ENCODE data around the gene XRRA1. TPM values are rescaled to one million over a fixed set of nuclear protein-coding genes. Genes with fewer than 3 reads are reported as not detected.

Gene XRRA1
- total and polyA plus RNA-seq, 2 of the 13 experiments (the other 11 are each of a cell fraction or from before 2014, with no cell fraction given) = 7.6 to 10.5 TPM

- Histone ChIP-seq H3K4me1 (ENCODE audit: insufficient read depth, low read length) (no peaks in the 10 kb centered on the region), H3K9me3 (ENCODE audit: low read length) (peaks cover 28% of the 10 kb centered on the region), H3K4me2 (ENCODE audit: low read depth, low read length) (no peak overlapping the region), H4K20me1 (ENCODE audit: insufficient read depth, low read length) (no peaks in the 10 kb centered on the region), H3K36me3 (replicated peaks in 1 of 2; ENCODE audit: control insufficient read depth in 1 of 2, insufficient read depth in 2 of 2, low read length in 2 of 2) (peaks cover 14 to 60% of the 10 kb centered on the region in 2 experiments), H3K79me2 (ENCODE audit: insufficient read depth, low read length) (no peaks in the 10 kb centered on the region), H3K27ac (ENCODE audit: extremely low read length, insufficient read depth, low read length) (no peak overlapping the region), H3K4me3 (replicated peaks in 1 of 3; ENCODE audit: insufficient read depth in 1 of 3, low read depth in 2 of 3, low read length in 3 of 3) (no peak overlapping the region), H3K27me3 (ENCODE audit: control insufficient read depth in 1 of 2, insufficient read depth in 2 of 2, low read length in 2 of 2) (no peaks in the 10 kb centered on the region), H3K9ac (ENCODE audit: insufficient read depth, low read depth, low read length) (no peak overlapping the region), H2AFZ (ENCODE audit: low read length) (no peak overlapping the region)
- ATAC-seq (no peak), FAIRE-seq (no peak), DNase-seq (ENCODE audit: low spot score) (no peak)
- in situ Hi-C loops (cut with HindIII; ENCODE audit: extremely low pct_ligation_motif_present, low pct_unique_long_range_greater_than_20kb) = no loop called here
- 100% methylated on average over 3 of the region's 4 CpGs for WGBS (ENCODE audit: low lambda C conversion rate)
- ChIA-PET POLR2A (no interaction called here), CTCF (ENCODE audit: low intra/inter-chr PET ratio, low total read pairs) (no interaction called here)
- no TSS peak for BruUV-seq (replicated peaks)
- TF ChIP-seq ZNF572 (CRISPR knock-in tag; IDR thresholded peaks at IDR 0.05) (no peak), JUND (CRISPR knock-in tag; IDR thresholded peaks at IDR 0.05) (no peak), ZNF619 (CRISPR knock-in tag; IDR thresholded peaks at IDR 0.05) (no peak), ZNF816 (CRISPR knock-in tag; IDR thresholded peaks at IDR 0.05; ENCODE audit: borderline replicate concordance) (no peak), WIZ (CRISPR knock-in tag; IDR thresholded peaks at IDR 0.05) (no peak), AFF4 (CRISPR knock-in tag; IDR thresholded peaks at IDR 0.05) (no peak), CHD2 (IDR thresholded peaks at IDR 0.05; ENCODE audit: low read depth, low read length) (no peak), TAF1 (CRISPR knock-in tag; IDR thresholded peaks at IDR 0.05) (no peak), NFYC (CRISPR knock-in tag; IDR thresholded peaks at IDR 0.05) (no peak), ZMYM4 (CRISPR knock-in tag; IDR thresholded peaks at IDR 0.05) (no peak), NBN (conservative IDR thresholded peaks at IDR 0.05) (no peak), IKZF4 (CRISPR knock-in tag; IDR thresholded peaks at IDR 0.05; ENCODE audit: borderline replicate concordance, low read depth, not compliant biosample characterization) (no peak), ZNF7 (CRISPR knock-in tag; IDR thresholded peaks at IDR 0.05) (no peak), FOXP4 (CRISPR knock-in tag; IDR thresholded peaks at IDR 0.05) (no peak), GPBP1L1 (CRISPR knock-in tag; IDR thresholded peaks at IDR 0.05) (no peak), XRCC5 (optimal IDR thresholded peaks at IDR 0.05; ENCODE audit: low read length) (no peak), ZNF230 (CRISPR knock-in tag; IDR thresholded peaks at IDR 0.05) (no peak), HOXA9 (CRISPR knock-in tag; IDR thresholded peaks at IDR 0.05; ENCODE audit: borderline replicate concordance) (no peak)
- intact Hi-C loops (cut with micrococcal nuclease; ENCODE audit: unreplicated experiment) = no loop called here
Observed at GRCh38 chr11:74826901-74827300, 122.0 kb downstream of the XRRA1 start.
